CD4-positive, alpha-beta T cell treated with Interleukin-17A for 4 hours (primary cell): Measurements from ENCODE around the gene ZNF2.

Source experiments
- DNase-seq: peaks from one replicate; pipeline ENCODE4 v3.0.0-alpha.2; 2020; ENCODE audit warnings: mixed read lengths

Gene ZNF2

DNA sequence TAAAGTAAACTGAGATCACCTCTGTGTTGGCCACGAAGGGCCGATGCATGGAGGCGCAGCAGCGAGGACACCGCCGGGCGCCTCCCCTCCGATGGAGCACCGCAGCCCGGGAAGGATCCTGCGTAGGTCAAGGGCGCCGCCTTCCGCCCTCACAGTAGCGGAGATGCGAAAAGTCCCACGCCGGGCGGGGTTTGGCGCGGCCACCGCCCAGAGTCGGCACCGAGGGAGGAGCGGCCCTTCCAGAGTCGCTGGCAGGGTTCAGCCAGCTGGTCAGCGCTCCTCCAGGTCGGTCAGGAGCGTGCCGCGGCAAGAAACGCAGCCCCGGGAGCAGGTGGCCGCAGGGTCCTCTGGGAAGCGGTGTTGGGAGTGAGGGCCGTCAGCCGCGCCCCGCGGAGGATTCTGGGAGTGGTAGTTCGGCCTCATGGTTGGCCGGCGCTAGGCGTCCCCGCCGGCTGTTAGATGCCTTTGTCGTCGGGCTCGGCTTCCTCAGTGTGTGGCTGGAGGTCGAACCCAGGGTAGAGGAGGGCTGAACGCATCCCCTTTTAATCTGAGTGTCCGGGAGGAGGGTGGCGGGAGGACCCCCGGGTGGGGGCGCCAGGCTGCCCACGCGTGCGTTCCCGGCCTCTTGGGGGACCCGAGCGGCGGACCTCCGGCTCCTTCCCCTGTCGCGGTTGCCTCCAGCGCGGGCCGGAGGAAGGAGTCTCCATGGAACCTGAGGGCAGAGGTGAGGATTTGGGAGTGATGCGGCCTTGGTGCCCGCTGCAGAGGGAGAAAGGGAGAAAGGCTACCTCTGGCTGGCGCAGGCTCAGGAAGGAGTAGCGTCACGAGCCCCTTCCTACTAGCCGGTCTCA, 41.7 kb downstream of the ZNF2 start, which contains the start of gene ZNF892:
TSS of gene ZNF892 (plus strand) at position 411 of the 851 bp plus-strand sequence. CDS start at position 706, 295 bp downstream.
- DNase-seq = peak; percentile 86

DNA sequence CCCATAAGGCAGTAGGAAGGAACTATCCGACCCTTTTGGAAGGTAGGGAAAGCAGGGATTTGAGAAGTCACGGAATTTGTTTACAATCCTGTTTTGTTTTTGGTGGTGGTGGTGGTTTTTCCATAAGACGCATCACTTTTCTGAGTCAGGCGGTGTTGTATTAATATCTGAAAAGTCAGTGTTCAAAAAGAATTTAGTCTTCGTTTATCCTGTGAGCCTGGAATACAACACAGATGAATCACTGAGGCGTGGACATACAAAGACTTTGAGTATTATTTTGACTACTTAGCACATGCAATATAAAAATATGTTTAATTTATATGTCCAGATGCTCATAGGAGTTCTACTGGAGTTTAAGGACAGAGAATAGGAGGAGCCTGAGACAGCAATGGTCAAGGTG, 42.5 kb downstream of the ZNF2 start:
- no peak for DNase-seq

DNA sequence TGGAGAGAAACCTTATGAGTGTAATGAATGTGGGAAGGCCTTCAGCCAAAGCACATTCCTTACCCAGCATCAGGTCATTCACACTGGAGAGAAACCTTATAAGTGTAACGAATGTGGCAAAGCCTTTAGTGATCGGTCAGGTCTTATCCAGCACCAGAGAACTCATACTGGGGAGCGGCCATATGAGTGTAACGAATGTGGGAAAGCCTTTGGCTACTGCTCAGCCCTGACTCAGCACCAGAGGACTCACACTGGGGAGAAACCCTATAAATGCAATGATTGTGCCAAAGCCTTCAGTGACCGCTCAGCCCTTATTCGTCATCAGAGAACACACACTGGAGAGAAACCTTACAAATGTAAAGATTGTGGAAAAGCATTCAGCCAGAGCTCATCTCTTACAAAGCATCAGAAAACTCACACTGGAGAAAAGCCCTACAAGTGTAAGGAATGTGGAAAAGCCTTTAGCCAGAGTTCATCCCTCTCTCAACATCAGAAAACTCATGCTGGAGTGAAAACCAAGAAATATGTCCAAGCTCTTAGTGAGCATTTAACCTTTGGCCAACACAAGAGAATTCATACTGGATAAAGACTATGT, 49.5 kb downstream of the ZNF2 start:
- no peak for DNase-seq

DNA sequence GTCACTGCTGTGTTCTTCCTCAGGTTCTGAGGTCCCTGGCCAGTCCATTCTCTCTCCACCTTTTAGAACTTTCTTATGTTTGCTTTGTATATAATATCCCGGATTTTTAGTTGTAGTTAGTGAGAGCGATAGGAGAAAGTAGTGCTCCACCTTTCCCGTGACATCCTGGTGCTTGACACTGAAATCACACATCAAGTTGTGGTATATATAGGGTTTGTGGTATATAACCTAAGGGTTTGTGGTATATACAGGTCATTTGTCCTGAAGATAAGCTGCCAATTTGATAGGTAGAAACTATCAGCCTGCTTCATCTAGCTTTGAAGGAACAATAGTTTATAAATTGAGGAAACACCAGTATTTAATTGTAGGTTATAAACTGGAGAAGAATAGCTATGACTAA, 54.8 kb downstream of the ZNF2 start:
- DNase-seq = no peak

DNA sequence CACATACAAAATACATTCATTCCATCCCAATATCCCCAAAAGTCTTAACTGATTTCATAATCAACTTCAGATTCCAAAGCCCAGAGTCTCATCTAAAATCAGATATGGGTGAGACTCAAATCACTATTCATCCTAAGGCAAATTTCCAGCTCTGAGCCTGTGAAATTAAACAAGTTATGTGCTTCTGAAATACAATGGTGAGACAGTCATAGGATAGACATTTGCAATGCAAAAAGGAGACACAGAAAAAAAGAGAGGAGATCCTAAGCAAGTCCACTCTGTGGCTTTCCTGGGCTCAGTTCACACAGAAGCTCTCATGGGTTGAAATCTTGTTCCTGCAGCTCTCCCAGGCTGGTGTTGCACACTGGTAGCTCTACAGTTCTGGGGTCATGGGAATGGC, 60.0 kb downstream of the ZNF2 start:
- DNase-seq = no peak

DNA sequence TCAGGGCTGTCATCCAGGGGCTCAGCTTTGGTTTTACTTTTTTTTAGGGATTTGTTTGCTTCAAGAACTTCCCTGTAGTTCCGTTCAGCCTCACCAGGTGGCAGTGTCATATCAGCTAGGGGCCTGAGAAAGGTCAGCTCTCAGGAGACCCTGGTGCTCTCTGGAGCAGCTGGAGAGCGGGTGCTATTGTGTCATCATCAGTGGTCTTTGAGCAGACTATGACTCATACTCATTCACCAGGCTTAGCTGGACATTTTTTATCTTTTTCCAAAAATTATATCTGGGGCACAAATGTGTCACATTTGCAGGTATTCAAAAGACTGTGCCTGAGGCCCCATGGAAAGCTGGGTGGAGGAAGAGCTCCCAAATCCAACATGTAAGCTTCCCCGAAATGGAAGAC, 66.1 kb downstream of the ZNF2 start:
- no peak for DNase-seq

DNA sequence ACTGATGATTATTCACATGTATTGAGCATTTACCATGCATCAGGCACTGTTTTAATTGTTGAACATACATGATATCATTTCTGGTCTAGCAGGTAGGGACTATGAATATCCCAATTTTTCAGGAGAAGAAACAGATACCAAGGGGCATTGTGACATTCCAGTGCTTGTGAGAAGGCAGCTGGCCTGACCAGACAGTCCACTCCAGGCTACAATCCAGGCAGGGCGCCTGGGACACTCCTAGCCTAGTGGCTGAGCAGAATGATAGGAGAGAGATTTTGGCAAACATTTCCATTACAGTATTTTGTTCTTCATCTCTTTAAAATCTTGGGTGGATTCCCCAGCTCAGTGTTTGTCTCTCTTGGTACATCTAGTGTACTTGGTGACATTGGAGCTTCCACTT, 66.6 kb downstream of the ZNF2 start:
- no peak for DNase-seq
